HCT116 (cell line): ENCODE measurements around the gene LRRC71. TPM values are rescaled to one million over a fixed set of nuclear protein-coding genes. Genes with fewer than 3 reads are reported as not detected.

Experiments used
- ATAC-seq: fragments of 200-7000 bp; cut with Tn5 transposase; 2 replicates; pipeline ENCODE4 v1.9.1; 2020; ENCODE audit warnings: mild to moderate bottlenecking, moderate library complexity
- BruUV-seq: library from RNA; stranded (reverse); fragments of 400-500 nt; replicated peaks from 2 replicates; lab custom pipeline; 2021; lab: Mats Ljungman, UMichigan
- CTCF ChIA-PET: fragments of 300-600 bp; sonication (Branson Sonifier 250); formaldehyde crosslinking; loops from one replicate; lab custom pipeline; 2021; ENCODE audit warnings: antibody characterized with exemption; lab: Charles Lee
- POLR2A ChIA-PET: fragments of 300-600, 350-600 bp; sonication (Branson Sonifier 250); formaldehyde crosslinking; loops from one replicate; lab custom pipeline; 2021; ENCODE audit warnings: antibody characterized with exemption; lab: Charles Lee
- RAD21 ChIA-PET, 2 experiments: fragments of 300-600 bp; sonication (Branson Sonifier 250); formaldehyde crosslinking; loops; one replicate each; lab custom pipeline; 2023; ENCODE audit warnings: low total read pairs in 2 of 2; ENCODE audit not compliant: uncharacterized antibody in 2 of 2, unreplicated experiment in 2 of 2, low non-redundant PET in 1 of 2; lab: Charles Lee
- DNase-seq: peaks from one replicate; pipeline ENCODE4 v3.0.0-alpha.2; 2010; ENCODE audit warnings: low read depth, low spot score
- H2AFZ ChIP-seq: fragments of 200-600 bp; shearing (Covaris generic), sonication (generic); 2 replicates; pipeline ENCODE4 v1.6.1; 2017; ENCODE audit warnings: low read depth, mixed run types, mixed read lengths, antibody characterized with exemption, low read length; ENCODE audit not compliant: poor library complexity, severe bottlenecking
- H3K27ac ChIP-seq: 2 replicates; pipeline ENCODE4 v1.5.1; 2012; ENCODE audit warnings: low read depth, low read length
- H3K27me3 ChIP-seq: fragments of 200-600 bp; sonication (generic); 2 replicates; pipeline ENCODE4 v1.6.1; 2016; ENCODE audit warnings: mixed run types, low read length, mixed read lengths; ENCODE audit not compliant: insufficient read depth
- H3K36me3 ChIP-seq, 2 experiments: fragments of 200-500 bp in 1 of 2; fragments of 200-600 bp in 1 of 2; sonication (Bioruptor generic) in 1 of 2; sonication (generic) in 1 of 2; 2 replicates each; pipeline versions ENCODE4 v1.5.1 to v1.6.1; 2014 to 2016; ENCODE audit warnings: low read length in 2 of 2, inconsistent platforms in 1 of 2, mixed read lengths in 1 of 2, mixed run types in 1 of 2; ENCODE audit not compliant: insufficient read depth in 2 of 2, control insufficient read depth in 1 of 2
- H3K4me1 ChIP-seq, 2 experiments: fragments of 200-600 bp in 1 of 2; sonication (generic) in 1 of 2; 2 replicates each; pipeline versions ENCODE4 v1.5.1 to v1.6.1; 2012 to 2017; ENCODE audit warnings: low read length in 2 of 2, inconsistent platforms in 1 of 2, mild to moderate bottlenecking in 1 of 2, mixed read lengths in 1 of 2, mixed run types in 1 of 2, moderate library complexity in 1 of 2; ENCODE audit not compliant: insufficient read depth in 2 of 2, control insufficient read depth in 1 of 2
- H3K4me2 ChIP-seq: fragments of 200-600 bp; sonication (generic); 2 replicates; pipeline ENCODE4 v1.6.1; 2017; ENCODE audit warnings: mixed run types, low read length, mixed read lengths
- H3K4me3 ChIP-seq, 2 experiments: fragments of 200-600 bp in 1 of 2; sonication (generic) in 1 of 2; replicated peaks in 1 of 2; 2 replicates each; pipeline ENCODE4 v1.5.1; 2011 to 2016; ENCODE audit warnings: low read length in 2 of 2, control low read depth in 1 of 2, low read depth in 1 of 2, mild to moderate bottlenecking in 1 of 2, mixed read lengths in 1 of 2, mixed run types in 1 of 2
- H3K79me2 ChIP-seq: fragments of 200-600 bp; sonication (generic); 2 replicates; pipeline ENCODE4 v1.6.1; 2017; ENCODE audit warnings: mild to moderate bottlenecking, mixed run types, low read length, moderate library complexity, mixed read lengths; ENCODE audit not compliant: insufficient read depth
- H3K9ac ChIP-seq: fragments of 200-600 bp; sonication (generic); 2 replicates; pipeline ENCODE4 v1.6.1; 2016; ENCODE audit warnings: low read length, mixed read lengths
- H3K9me2 ChIP-seq: fragments of 200-600 bp; sonication (generic), shearing (Covaris generic); 2 replicates; pipeline ENCODE4 v1.6.1; 2017; ENCODE audit warnings: mixed run types, mild to moderate bottlenecking, moderate library complexity; ENCODE audit not compliant: insufficient read depth
- H3K9me3 ChIP-seq, 2 experiments: fragments of 200-500 bp in 1 of 2; fragments of 200-600 bp in 1 of 2; sonication (Bioruptor generic) in 1 of 2; sonication (generic) in 1 of 2; 2 replicates each; pipeline ENCODE4 v1.6.1; 2014 to 2017; ENCODE audit warnings: low read length in 2 of 2, mixed read lengths in 2 of 2, inconsistent platforms in 1 of 2, low read depth in 1 of 2, mild to moderate bottlenecking in 1 of 2, mixed run types in 1 of 2, moderate library complexity in 1 of 2; ENCODE audit not compliant: control insufficient read depth in 1 of 2, insufficient read depth in 1 of 2
- H4K20me1 ChIP-seq: fragments of 200-600 bp; sonication (generic), shearing (Covaris generic); 2 replicates; pipeline ENCODE4 v1.6.1; 2017; ENCODE audit warnings: mixed run types, mild to moderate bottlenecking, moderate library complexity; ENCODE audit not compliant: insufficient read depth
- ATF3 ChIP-seq: IDR thresholded peaks from 2 replicates; pipeline ENCODE4 v1.6.1; 2012
- CEBPB ChIP-seq: IDR thresholded peaks from 2 replicates; pipeline ENCODE4 v1.6.1; 2012; ENCODE audit warnings: low read depth
- EGR1 ChIP-seq: IDR thresholded peaks from 2 replicates; pipeline ENCODE4 v1.6.1; 2012; ENCODE audit warnings: low read depth
- ELF1 ChIP-seq: IDR thresholded peaks from 2 replicates; pipeline ENCODE4 v1.6.1; 2012; ENCODE audit warnings: low read depth, borderline replicate concordance
- EZH2 ChIP-seq: fragments of 200-600 bp; sonication (generic); IDR thresholded peaks from 2 replicates; pipeline ENCODE4 v1.6.1; 2017; ENCODE audit warnings: antibody characterized with exemption, mixed run types
- EZH2phosphoT487 ChIP-seq: fragments of 200-600 bp; IDR thresholded peaks from 2 replicates; pipeline ENCODE4 v1.6.1; 2018; ENCODE audit warnings: antibody characterized with exemption, borderline replicate concordance
- FOSL1 ChIP-seq: IDR thresholded peaks from 2 replicates; pipeline ENCODE4 v1.6.1; 2012; ENCODE audit warnings: low read depth
- JUND ChIP-seq: IDR thresholded peaks from 2 replicates; pipeline ENCODE4 v1.6.1; 2012
- MAX ChIP-seq: IDR thresholded peaks from 2 replicates; pipeline ENCODE4 v1.6.1; 2012
- POLR2A ChIP-seq: IDR thresholded peaks from 2 replicates; pipeline ENCODE4 v1.7.0; 2011; ENCODE audit warnings: borderline replicate concordance; ENCODE audit not compliant: insufficient read depth, insufficient read length; ENCODE audit errors: extremely low read depth
- POLR2AphosphoS5 ChIP-seq: IDR thresholded peaks from 2 replicates; pipeline ENCODE4 v1.6.1; 2011; ENCODE audit warnings: mild to moderate bottlenecking, low read depth, low read length, moderate library complexity
- RAD21 ChIP-seq: IDR thresholded peaks from 2 replicates; pipeline ENCODE4 v1.6.1; 2012; ENCODE audit warnings: low read depth, mild to moderate bottlenecking
- REST ChIP-seq: IDR thresholded peaks from 2 replicates; pipeline ENCODE4 v1.6.1; 2012; ENCODE audit warnings: low read depth
- SIN3A ChIP-seq: IDR thresholded peaks from 2 replicates; pipeline ENCODE4 v1.6.1; 2012; ENCODE audit warnings: low read depth
- SP1 ChIP-seq: IDR thresholded peaks from 2 replicates; pipeline ENCODE4 v1.6.1; 2012; ENCODE audit warnings: low read depth
- SRF ChIP-seq: IDR thresholded peaks from 2 replicates; pipeline ENCODE4 v1.6.1; 2012; ENCODE audit warnings: low read depth
- TCF7L2 ChIP-seq: IDR thresholded peaks from 2 replicates; pipeline ENCODE4 v1.7.0; 2011; ENCODE audit warnings: borderline replicate concordance, inconsistent platforms; ENCODE audit not compliant: insufficient read depth, insufficient read length; ENCODE audit errors: extremely low read depth
- YY1 ChIP-seq: IDR thresholded peaks from 2 replicates; pipeline ENCODE4 v1.6.1; 2011; ENCODE audit warnings: low read length, low read depth, moderate library complexity, mild to moderate bottlenecking; ENCODE audit not compliant: insufficient replicate concordance; ENCODE audit errors: extremely low read depth
- ZBTB33 ChIP-seq: IDR thresholded peaks from 2 replicates; pipeline ENCODE4 v1.6.1; 2011; ENCODE audit warnings: mild to moderate bottlenecking, low read length, moderate library complexity; ENCODE audit not compliant: insufficient replicate concordance; ENCODE audit errors: extremely low read depth
- ZFX ChIP-seq: fragments of 450-650 bp; IDR thresholded peaks from 2 replicates; pipeline ENCODE4 v1.6.1; 2017
- intact Hi-C: fragments of 100-400 bp; cut with micrococcal nuclease; formaldehyde crosslinking; loops from 2 replicates; pipeline ENCODE4 v1.10.0; 2022
- total RNA-seq: library from RNA; stranded (reverse); gene quantifications from one replicate; pipeline ENCODE4 v1.2.1, GENCODE V29; 2021; ENCODE audit not compliant: unreplicated experiment

LRRC71 gene
- total RNA-seq, 1 experiment from 2014 or later: not detected

GRCh38 chr1:156980551-156980950 is 60.1 kb downstream of the LRRC71 start:
- H2AFZ ChIP-seq: no peak overlapping the region
- H3K9ac ChIP-seq: no peak overlapping the region
- no peaks in the 10 kb centered on the region for H3K9me3 ChIP-seq
- TF ChIP-seq SP1 (no peak), CEBPB (no peak), TCF7L2 (no peak), SRF (no peak), MAX (no peak), ZFX (no peak), ELF1 (no peak), POLR2A (no peak), ATF3 (no peak), REST (no peak), JUND (no peak), FOSL1 (no peak), EGR1 (no peak), YY1 (no peak), EZH2phosphoT487 (no peak), POLR2AphosphoS5 (no peak), ZBTB33 (no peak), RAD21 (no peak), EZH2 (no peak), SIN3A (no peak)
- H3K27ac ChIP-seq: no peak overlapping the region
- H3K79me2 ChIP-seq: no peaks in the 10 kb centered on the region
- intact Hi-C loops: no loop called here
- DNase-seq (no peak), ATAC-seq (no peak)
- H3K4me1 ChIP-seq: no peaks in the 10 kb centered on the region
- BruUV-seq: no TSS peak
- ChIA-PET POLR2A (no interaction called here), CTCF (no interaction called here), RAD21 (no interaction called here)
- H3K4me2 ChIP-seq: no peak overlapping the region
- no peaks in the 10 kb centered on the region for H3K9me2 ChIP-seq
- no peaks in the 10 kb centered on the region for H3K27me3 ChIP-seq
- no peak overlapping the region for H3K4me3 ChIP-seq
- H4K20me1 ChIP-seq: no peaks in the 10 kb centered on the region
- H3K36me3 ChIP-seq: peaks cover 15 to 19% of the 10 kb centered on the region in 2 experiments; a peak in 3 of 4 replicates
